Trophoblast cell (in vitro differentiated cells and primary cell): Measurements from ENCODE around the gene OSBPL9.
"Not testable (repeated sequence)": the region's sequence is repeated elsewhere in the genome, so short reads cannot be mapped to it uniquely, and the experiment has no call there.

Experiments
- DNase-seq, 2 donors: peaks; one replicate each; pipeline ENCODE4 v3.0.0-alpha.2; 2016
- H2AFZ ChIP-seq: 2 replicates; pipeline ENCODE4 v1.6.1; 2013; ENCODE audit warnings: low read length, moderate library complexity, mild to moderate bottlenecking; ENCODE audit not compliant: insufficient read depth, poor library complexity
- H2AK5ac ChIP-seq: 2 replicates; pipeline ENCODE4 v1.6.1; 2013; ENCODE audit warnings: mild to moderate bottlenecking, low read length
- H2BK120ac ChIP-seq: 2 replicates; pipeline ENCODE4 v1.6.1; 2013; ENCODE audit warnings: low read length, mild to moderate bottlenecking, moderate library complexity; ENCODE audit not compliant: insufficient read depth, poor library complexity
- H2BK12ac ChIP-seq: 2 replicates; pipeline ENCODE4 v1.6.1; 2013; ENCODE audit warnings: mild to moderate bottlenecking, low read length, moderate library complexity
- H2BK5ac ChIP-seq: 2 replicates; pipeline ENCODE4 v1.6.1; 2013; ENCODE audit warnings: low read length, low read depth, moderate library complexity, mild to moderate bottlenecking; ENCODE audit not compliant: poor library complexity
- H3K14ac ChIP-seq: 2 replicates; pipeline ENCODE4 v1.6.1; 2013; ENCODE audit warnings: mild to moderate bottlenecking, low read length
- H3K18ac ChIP-seq: 2 replicates; pipeline ENCODE4 v1.6.1; 2013; ENCODE audit warnings: mild to moderate bottlenecking, low read length
- H3K23ac ChIP-seq: 2 replicates; pipeline ENCODE4 v1.6.1; 2013; ENCODE audit warnings: low read length
- H3K27ac ChIP-seq: 2 replicates; pipeline ENCODE4 v1.5.1; 2013; ENCODE audit warnings: low read depth, mild to moderate bottlenecking, inconsistent platforms, low read length, moderate library complexity
- H3K27me3 ChIP-seq: 2 replicates; pipeline ENCODE4 v1.6.1; 2013; ENCODE audit warnings: inconsistent platforms, mild to moderate bottlenecking, low read length, moderate library complexity; ENCODE audit not compliant: insufficient read depth
- H3K36me3 ChIP-seq, 2 experiments: 1 replicate in 1 of 2; 2 replicates in 1 of 2; pipeline ENCODE4 v1.6.1; 2013; ENCODE audit warnings: low read length in 2 of 2, mild to moderate bottlenecking in 2 of 2, moderate library complexity in 1 of 2; ENCODE audit not compliant: insufficient read depth in 2 of 2, control insufficient read depth in 1 of 2
- H3K4ac ChIP-seq: 2 replicates; pipeline ENCODE4 v1.6.1; 2013; ENCODE audit warnings: low read depth, mild to moderate bottlenecking, low read length, moderate library complexity
- H3K4me1 ChIP-seq, 2 experiments: 1 replicate in 1 of 2; 2 replicates in 1 of 2; pipeline ENCODE4 v1.6.1; 2013; ENCODE audit warnings: low read length in 2 of 2, mild to moderate bottlenecking in 2 of 2, moderate library complexity in 1 of 2; ENCODE audit not compliant: insufficient read depth in 2 of 2, control insufficient read depth in 1 of 2
- H3K4me2 ChIP-seq: 2 replicates; pipeline ENCODE4 v1.6.1; 2013; ENCODE audit warnings: inconsistent platforms, mild to moderate bottlenecking, low read length, moderate library complexity
- H3K4me3 ChIP-seq: 2 replicates; pipeline ENCODE4 v1.5.1; 2013; ENCODE audit warnings: mild to moderate bottlenecking, low read depth, low read length, inconsistent platforms
- H3K79me1 ChIP-seq: one replicate; pipeline ENCODE4 v1.6.1; 2013; ENCODE audit warnings: low read length
- H3K79me2 ChIP-seq: 2 replicates; pipeline ENCODE4 v1.6.1; 2013; ENCODE audit warnings: low read length, mild to moderate bottlenecking; ENCODE audit not compliant: control insufficient read depth, insufficient read depth, poor library complexity
- H3K9ac ChIP-seq: 2 replicates; pipeline ENCODE4 v1.6.1; 2013; ENCODE audit warnings: mild to moderate bottlenecking, low read length
- H3K9me3 ChIP-seq: 2 replicates; pipeline ENCODE4 v1.6.1; 2013; ENCODE audit warnings: low read depth, mild to moderate bottlenecking, control low read depth, inconsistent platforms, low read length; ENCODE audit not compliant: insufficient read depth
- H4K12ac ChIP-seq: 2 replicates; pipeline ENCODE4 v1.6.1; 2013; ENCODE audit warnings: low read depth, mild to moderate bottlenecking, low read length, moderate library complexity
- H4K8ac ChIP-seq: 2 replicates; pipeline ENCODE4 v1.6.1; 2013; ENCODE audit warnings: low read depth, mild to moderate bottlenecking, low read length, moderate library complexity
- H4K91ac ChIP-seq: one replicate; pipeline ENCODE4 v1.6.1; 2013; ENCODE audit warnings: low read depth, mild to moderate bottlenecking, low read length, moderate library complexity
- WGBS: extraction: QIAGEN DNeasy Blood & Tissue Kit; methylation state at CpG from one replicate; pipeline ENCODE4 v1.1.7; 2013; ENCODE audit warnings: missing lambda C conversion rate; ENCODE audit not compliant: insufficient read length, insufficient coverage; ENCODE audit errors: extremely low coverage; 5-methylcytosine and 5-hydroxymethylcytosine counted together

The OSBPL9 gene

DNA sequence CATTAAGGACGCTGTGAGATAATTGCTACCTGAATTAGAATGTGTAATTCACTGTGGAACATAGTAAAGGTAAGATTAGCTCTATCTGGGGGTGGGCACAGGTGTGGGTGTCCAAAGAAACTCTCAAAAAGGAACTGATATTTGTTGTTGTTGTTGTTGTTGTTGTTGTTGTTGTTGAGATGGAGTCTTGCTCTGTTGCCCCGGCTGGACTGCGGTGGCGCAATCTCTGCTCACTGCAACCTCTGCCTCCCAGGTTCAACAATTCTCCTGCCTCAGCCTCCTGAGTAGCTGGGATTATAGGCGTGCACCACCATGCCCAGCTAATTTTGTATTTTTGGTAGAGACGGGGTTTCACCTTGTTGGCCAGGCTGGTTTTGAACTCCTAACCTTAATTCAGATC, 6.8 kb upstream of the OSBPL9 start:
- H3K36me3 ChIP-seq, H3K9me3 ChIP-seq, H3K27me3 ChIP-seq, DNase-seq, H2BK12ac ChIP-seq, H3K4me1 ChIP-seq, H3K23ac ChIP-seq, H3K4me3 ChIP-seq, H3K27ac ChIP-seq, H3K79me1 ChIP-seq, H3K4me2 ChIP-seq, H3K18ac ChIP-seq, H2BK120ac ChIP-seq, H2BK5ac ChIP-seq, H2AFZ ChIP-seq, H3K79me2 ChIP-seq, H4K91ac ChIP-seq, H4K12ac ChIP-seq, H4K8ac ChIP-seq, H3K9ac ChIP-seq, H2AK5ac ChIP-seq, H3K14ac ChIP-seq, H3K4ac ChIP-seq: not testable (repeated sequence)
- no CpG with 5 or more reads among the region's 6 CpGs for WGBS

DNA sequence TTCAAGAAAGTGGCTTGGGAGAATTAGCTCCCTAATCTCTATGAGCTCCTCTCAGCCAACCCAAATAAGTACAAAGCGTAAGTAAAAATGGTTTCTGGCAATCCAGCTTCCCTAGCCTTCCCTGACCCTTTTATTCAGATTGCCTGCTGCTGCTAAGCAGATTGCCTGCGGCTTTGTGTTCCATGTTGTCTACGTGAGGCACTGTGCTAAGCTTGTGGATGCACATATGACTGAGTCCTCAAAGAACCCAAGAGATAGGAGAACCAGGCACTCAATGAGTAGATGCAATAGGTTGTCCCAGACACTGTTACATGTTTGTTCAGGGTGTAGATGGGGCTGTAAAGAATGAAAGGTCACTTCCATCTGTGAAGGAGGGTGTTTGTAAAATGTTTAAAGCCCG, 6.3 kb upstream of the OSBPL9 start:
- Histone ChIP-seq H2BK5ac (no peak overlapping the region), H3K4ac (no peak overlapping the region), H3K14ac (no peak overlapping the region), H3K27ac (no peak overlapping the region), H4K8ac (no peak overlapping the region), H3K9me3 (no peaks in the 10 kb centered on the region), H4K12ac (no peak overlapping the region), H3K79me1 (no peaks in the 10 kb centered on the region), H3K4me3 (no peak overlapping the region), H2AK5ac (peak overlapping the region; percentile 59), H4K91ac (no peak overlapping the region), H3K23ac (no peak overlapping the region), H3K9ac (no peak overlapping the region), H3K79me2 (no peaks in the 10 kb centered on the region), H2BK12ac (peak overlapping the region; percentile 73), H2AFZ (no peak overlapping the region), H3K4me1 (peaks cover 0 to 2% of the 10 kb centered on the region in 2 experiments), H3K27me3 (no peaks in the 10 kb centered on the region), H3K4me2 (no peak overlapping the region), H3K36me3 (no peaks in the 10 kb centered on the region), H2BK120ac (no peak overlapping the region), H3K18ac (no peak overlapping the region)
- no CpG with 5 or more reads among the region's 4 CpGs for WGBS
- DNase-seq: no peak

GRCh38 chr1:51612447-51612961, 4.4 kb upstream of the OSBPL9 start:
- Histone ChIP-seq H3K4me3 (no peak overlapping the region), H2AK5ac (no peak overlapping the region), H3K4me1 (peaks cover 0 to 2% of the 10 kb centered on the region in 2 experiments), H4K12ac (no peak overlapping the region), H3K27ac (no peak overlapping the region), H2BK120ac (no peak overlapping the region), H2AFZ (no peak overlapping the region), H3K9me3 (no peaks in the 10 kb centered on the region), H4K8ac (no peak overlapping the region), H3K79me1 (peaks cover 5% of the 10 kb centered on the region), H3K9ac (no peak overlapping the region), H2BK5ac (no peak overlapping the region), H3K23ac (no peak overlapping the region), H3K4ac (no peak overlapping the region), H3K18ac (no peak overlapping the region), H3K4me2 (no peak overlapping the region), H2BK12ac (no peak overlapping the region), H3K14ac (no peak overlapping the region), H3K79me2 (peaks cover 6% of the 10 kb centered on the region), H4K91ac (no peak overlapping the region), H3K27me3 (no peaks in the 10 kb centered on the region), H3K36me3 (no peaks in the 10 kb centered on the region)
- DNase-seq: peak; percentile 36 to 75
- WGBS: no CpG with 5 or more reads among the region's 2 CpGs

DNA sequence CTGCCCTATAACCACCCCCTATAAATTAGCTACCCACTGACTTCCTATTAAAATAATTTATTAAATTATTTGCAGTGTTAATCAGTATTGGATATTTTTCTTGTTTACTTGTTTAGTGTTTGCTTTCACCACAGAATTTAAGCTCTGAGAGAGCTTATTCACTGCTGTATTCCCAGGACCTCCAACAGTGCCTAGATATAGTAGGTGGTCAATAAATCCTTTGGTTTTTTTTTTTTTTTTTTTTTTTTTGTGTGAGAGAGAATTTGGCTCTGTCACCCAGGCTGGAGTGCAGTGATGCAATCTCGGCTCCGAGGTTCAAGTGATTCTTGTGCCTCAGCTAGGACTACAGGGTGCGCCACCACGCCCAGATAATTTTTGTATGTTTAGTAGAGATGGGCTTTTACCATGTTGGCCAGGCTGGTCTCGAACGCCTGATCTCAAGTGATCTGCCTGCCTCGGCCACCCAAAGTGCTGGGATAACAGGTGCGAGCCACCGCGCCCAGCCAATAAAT, 1.1 kb upstream of the OSBPL9 start:
- Histone ChIP-seq H3K27me3 (no peaks in the 10 kb centered on the region), H3K4me2 (no peak overlapping the region), H4K91ac (no peak overlapping the region), H3K23ac (no peak overlapping the region), H2BK120ac (no peak overlapping the region), H4K8ac (no peak overlapping the region), H2BK5ac (no peak overlapping the region), H3K4ac (no peak overlapping the region), H2AK5ac (no peak overlapping the region), H4K12ac (no peak overlapping the region), H3K14ac (no peak overlapping the region), H3K4me1 (peaks cover 0 to 6% of the 10 kb centered on the region in 2 experiments), H3K18ac (no peak overlapping the region), H2AFZ (no peak overlapping the region), H3K9ac (no peak overlapping the region), H3K27ac (no peak overlapping the region), H3K79me1 (peaks cover 7% of the 10 kb centered on the region), H3K79me2 (peaks cover 10% of the 10 kb centered on the region), H2BK12ac (peak overlapping the region; percentile 3), H3K9me3 (no peaks in the 10 kb centered on the region), H3K4me3 (no peak overlapping the region), H3K36me3 (no peaks in the 10 kb centered on the region)
- no peak for DNase-seq
- WGBS: no CpG with 5 or more reads among the region's 10 CpGs
